CD8-positive, alpha-beta memory T cell (primary cell): ENCODE results near the gene H2BK1. TPM values are rescaled to one million over a fixed set of nuclear protein-coding genes. Genes with fewer than 3 reads are reported as not detected.
A peak's percentile ranks its signal among the peaks of the same experiment; 100 is the strongest.

Experiments used
- CTCF ChIA-PET: fragments of 350-600 bp; sonication (Branson Sonifier 250); formaldehyde crosslinking; loops from one replicate; lab custom pipeline; 2021; ENCODE audit warnings: antibody characterized with exemption; lab: Charles Lee
- POLR2A ChIA-PET: fragments of 350-600 bp; sonication (Branson Sonifier 250); formaldehyde crosslinking; loops from one replicate; lab custom pipeline; 2021; ENCODE audit warnings: antibody characterized with exemption; lab: Charles Lee
- DNase-seq, 5 donors: peaks; one replicate each; pipeline versions ENCODE4 v3.0.0 to v3.0.0-alpha.2; 2020 to 2022; ENCODE audit warnings: mixed read lengths in 1 of 5
- H3K27ac ChIP-seq: one replicate; pipeline ENCODE4 v1.7.0; 2013; ENCODE audit warnings: low read depth, mild to moderate bottlenecking, low read length, moderate library complexity
- H3K27me3 ChIP-seq: 2 replicates; pipeline ENCODE4 v1.7.0; 2013; ENCODE audit warnings: low read length, mild to moderate bottlenecking; ENCODE audit not compliant: insufficient read depth, poor library complexity, severe bottlenecking
- H3K36me3 ChIP-seq: 2 replicates; pipeline ENCODE4 v1.7.0; 2013; ENCODE audit warnings: mild to moderate bottlenecking, low read length, moderate library complexity; ENCODE audit not compliant: insufficient read depth
- H3K4me1 ChIP-seq: 2 replicates; pipeline ENCODE4 v1.7.0; 2013; ENCODE audit warnings: mild to moderate bottlenecking, low read length, moderate library complexity; ENCODE audit not compliant: insufficient read depth
- H3K4me3 ChIP-seq: 2 replicates; pipeline ENCODE4 v1.7.0; 2013; ENCODE audit warnings: mild to moderate bottlenecking, low read length
- H3K9me3 ChIP-seq: 2 replicates; pipeline ENCODE4 v1.7.0; 2013; ENCODE audit warnings: mild to moderate bottlenecking, low read length
- H3K27ac Mint-ChIP-seq, 8 donors: one replicate each; pipeline ENCODE4 v1.8.0; 2020 to 2021; ENCODE audit warnings: mixed read lengths in 8 of 8, mild to moderate bottlenecking in 6 of 8, inconsistent platforms in 3 of 8, moderate library complexity in 3 of 8
- H3K27me3 Mint-ChIP-seq, 2 donors: one replicate each; pipeline ENCODE4 v1.8.0; 2020 to 2021; ENCODE audit warnings: mixed read lengths in 2 of 2, mild to moderate bottlenecking in 1 of 2, moderate library complexity in 1 of 2
- H3K36me3 Mint-ChIP-seq, 3 donors: one replicate each; pipeline ENCODE4 v1.8.0; 2020 to 2021; ENCODE audit warnings: mixed read lengths in 3 of 3, inconsistent platforms in 1 of 3, mild to moderate bottlenecking in 1 of 3
- H3K4me1 Mint-ChIP-seq, 3 donors: one replicate each; pipeline ENCODE4 v1.8.0; 2020 to 2021; ENCODE audit warnings: mixed read lengths in 3 of 3, inconsistent platforms in 1 of 3, mild to moderate bottlenecking in 1 of 3
- H3K4me3 Mint-ChIP-seq, 7 donors: one replicate each; pipeline ENCODE4 v1.8.0; 2020 to 2021; ENCODE audit warnings: mixed read lengths in 7 of 7, mild to moderate bottlenecking in 6 of 7, moderate library complexity in 4 of 7, inconsistent platforms in 2 of 7
- H3K9me3 Mint-ChIP-seq, 5 donors: one replicate each; pipeline ENCODE4 v1.8.0; 2020 to 2022; ENCODE audit warnings: mixed read lengths in 5 of 5, mild to moderate bottlenecking in 3 of 5, moderate library complexity in 2 of 5, inconsistent platforms in 1 of 5
- polyA plus RNA-seq: library from polyadenylated mRNA; unstranded; fragments of 300-500 nt; fragmentation: Illumina TruSeq; gene quantifications from one replicate; pipeline ENCODE4 v1.2.3, GENCODE V29; 2021
- total RNA-seq, 2 experiments: library from RNA; stranded (reverse); gene quantifications; one replicate each; pipeline ENCODE4 v1.2.3, GENCODE V29; 2021

Gene H2BK1
- total and polyA plus RNA-seq, 3 experiments from 2014 or later = 0.57 TPM; not detected in 2

DNA sequence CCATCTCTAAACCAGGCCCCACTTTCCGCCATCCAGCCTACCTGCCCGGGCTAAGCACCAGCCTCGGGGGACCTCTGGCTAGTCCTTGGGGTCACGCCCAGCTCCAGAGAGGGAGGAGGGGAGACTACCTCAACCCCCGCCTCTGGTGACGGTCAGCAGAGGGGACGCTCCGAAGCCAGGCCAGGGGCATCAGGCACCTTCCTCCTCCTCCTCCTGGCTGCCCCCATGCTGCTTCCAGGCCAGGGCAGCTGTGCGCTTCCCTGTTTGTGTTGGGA, 42.2 kb upstream of the H2BK1 start:
- ChIA-PET CTCF (no interaction called here), POLR2A (no interaction called here)
- H3K4me3 Mint-ChIP-seq = peak overlapping the region; percentile 63 to 82 (median 72)
- no peak for DNase-seq
- peaks cover 31 to 37% of the 10 kb centered on the region in 2 donors for H3K27me3 Mint-ChIP-seq
- peaks cover 10% of the 10 kb centered on the region for H3K27me3 ChIP-seq
- peaks cover 12% of the 10 kb centered on the region for H3K4me1 ChIP-seq
- peak overlapping the region in 1 of 8 donors; percentile 81 for H3K27ac Mint-ChIP-seq
- H3K4me3 ChIP-seq = no peak overlapping the region
- H3K36me3 Mint-ChIP-seq = no peaks in the 10 kb centered on the region
- peaks cover 24 to 40% (median 25%) of the 10 kb centered on the region in 3 donors for H3K4me1 Mint-ChIP-seq
- H3K9me3 ChIP-seq = no peaks in the 10 kb centered on the region
- H3K9me3 Mint-ChIP-seq = no peaks in the 10 kb centered on the region
- no peak overlapping the region for H3K27ac ChIP-seq
- H3K36me3 ChIP-seq = no peaks in the 10 kb centered on the region

DNA sequence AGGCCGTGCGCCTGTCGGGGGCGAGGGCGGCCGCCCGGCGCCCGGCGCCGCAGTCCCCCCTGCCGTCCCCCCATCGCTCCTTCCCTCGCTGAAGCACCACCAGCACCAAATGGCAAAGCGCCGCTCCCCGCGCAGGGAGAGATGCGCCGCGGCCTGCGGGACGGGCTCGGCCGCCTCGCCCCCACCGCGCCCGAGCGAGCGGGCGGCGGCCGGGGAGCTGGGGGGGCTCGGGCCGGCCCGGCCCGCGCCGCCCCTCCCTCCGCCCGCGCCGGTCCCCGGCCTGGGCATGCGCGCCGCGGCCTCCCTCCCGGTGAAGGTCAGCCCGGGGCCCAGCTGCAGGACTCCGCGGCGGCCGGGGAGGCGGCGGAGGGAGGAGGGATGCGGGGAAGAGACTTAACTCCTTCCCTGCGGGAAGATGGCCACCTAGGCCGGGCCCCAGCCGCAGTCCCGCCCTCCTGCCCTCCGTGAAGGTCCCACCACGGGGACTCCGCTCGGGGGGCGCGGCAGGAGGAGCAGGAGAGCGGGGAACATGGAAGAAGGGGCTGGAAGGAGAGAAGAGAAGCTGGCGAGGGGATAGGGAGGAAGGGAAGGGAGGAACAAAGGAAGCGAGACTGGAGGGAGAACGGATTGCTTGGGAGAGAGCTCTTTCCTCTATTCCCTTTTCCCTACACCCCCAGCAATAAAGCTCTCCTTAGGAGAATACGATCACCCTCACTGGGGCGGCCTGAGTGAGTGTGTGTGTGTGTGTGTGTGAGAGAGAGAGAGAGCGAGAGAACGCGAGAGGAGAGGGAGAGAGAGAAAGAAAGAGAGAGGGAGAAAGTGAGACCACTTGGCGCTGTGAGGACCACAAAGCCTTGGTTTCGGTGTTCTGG, 41.6 kb upstream of the H2BK1 start:
- Histone ChIP-seq H3K4me1 (peaks cover 16% of the 10 kb centered on the region), H3K4me3 (no peak overlapping the region), H3K36me3 (no peaks in the 10 kb centered on the region), H3K27ac (no peak overlapping the region), H3K9me3 (no peaks in the 10 kb centered on the region), H3K27me3 (peaks cover 15% of the 10 kb centered on the region)
- Mint-ChIP-seq H3K4me1 (peaks cover 24 to 44% (median 26%) of the 10 kb centered on the region in 3 donors), H3K9me3 (no peaks in the 10 kb centered on the region), H3K27me3 (peaks cover 35 to 37% of the 10 kb centered on the region in 2 donors), H3K27ac (peak overlapping the region in 4 of 8 donors; percentile 48 to 81 (median 60)), H3K4me3 (peak overlapping the region; percentile 63 to 82 (median 72)), H3K36me3 (no peaks in the 10 kb centered on the region)
- ChIA-PET POLR2A (no interaction called here), CTCF (interaction anchor here (0.9 kb wide), 1 partner anchor 52 kb away, joined by 3 read pairs; no protein-coding TSS in a partner anchor)
- DNase-seq = peak in 1 of 5 donors; percentile 15

DNA sequence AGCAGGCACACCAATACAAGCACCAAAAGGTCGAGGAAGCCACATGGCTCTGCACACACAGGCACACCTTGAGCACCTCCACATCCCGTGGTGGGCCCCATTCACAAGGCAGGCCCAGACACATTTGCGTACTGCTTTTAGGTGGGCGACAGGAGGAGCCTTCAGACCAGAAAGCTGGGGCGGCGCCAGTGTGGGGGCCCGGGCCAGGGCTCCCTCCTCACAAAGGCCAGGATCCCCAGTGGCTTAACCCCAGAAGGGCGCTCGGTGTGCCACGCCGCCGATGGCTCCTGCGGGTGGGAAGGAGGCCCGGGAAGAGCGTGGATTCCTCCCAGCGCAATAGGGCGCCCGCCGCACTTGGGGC, 41.0 kb upstream of the H2BK1 start:
- peak in 1 of 5 donors; percentile 53 for DNase-seq

DNA sequence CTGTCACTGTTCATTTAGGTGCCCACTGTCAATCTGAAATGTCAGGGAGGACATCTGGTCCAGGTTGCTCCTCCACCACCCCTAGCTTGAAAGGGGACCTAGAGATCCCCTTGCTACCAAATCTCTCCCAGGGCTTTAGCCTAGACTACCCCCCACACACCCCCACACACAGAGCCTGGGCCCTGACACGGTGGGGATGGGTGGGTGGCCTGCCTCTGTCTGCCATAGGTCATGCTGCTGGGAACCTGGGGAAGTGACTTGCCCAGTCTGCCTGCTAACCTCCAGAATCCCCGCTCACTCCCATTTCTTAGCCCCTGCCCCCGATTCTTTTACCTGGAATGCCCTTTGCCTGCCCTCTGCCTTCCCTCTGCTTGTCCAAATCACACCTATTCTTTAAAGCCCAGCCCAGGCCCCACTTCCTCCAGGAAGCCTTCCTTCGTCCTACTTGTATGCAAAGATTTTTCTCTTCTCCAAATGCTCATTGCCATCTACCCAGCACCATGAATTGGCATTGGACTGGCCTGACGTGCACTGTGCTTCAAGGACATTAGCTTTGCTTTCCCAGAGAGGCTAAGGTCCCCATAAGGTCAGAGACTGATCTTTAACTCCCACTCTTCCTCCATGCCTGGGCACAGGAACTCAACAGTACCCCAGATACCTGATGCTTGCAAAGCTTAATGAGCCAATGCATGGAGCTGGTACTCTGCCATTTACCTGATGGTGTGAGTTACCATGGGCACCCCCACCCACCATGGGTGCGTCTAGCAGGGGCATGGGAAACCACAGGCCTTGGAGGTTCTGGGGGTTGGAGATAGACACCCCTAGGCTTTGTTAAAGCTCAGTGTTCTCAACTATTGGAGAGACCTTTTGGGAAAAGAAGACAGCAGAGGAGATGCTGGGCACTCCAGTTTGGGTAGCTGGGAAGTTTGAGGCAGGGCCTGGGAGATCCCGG, 40.2 kb upstream of the H2BK1 start:
- peaks cover 34 to 42% of the 10 kb centered on the region in 2 donors for H3K27me3 Mint-ChIP-seq

More for the DNA sequence above, 41.0 kb upstream of the H2BK1 start:
- no peak overlapping the region for H3K27ac ChIP-seq
- POLR2A ChIA-PET = no interaction called here
- peaks cover 21% of the 10 kb centered on the region for H3K27me3 ChIP-seq
- no peaks in the 10 kb centered on the region for H3K36me3 ChIP-seq
- CTCF ChIA-PET = interaction anchor here (0.9 kb wide), 1 partner anchor 53 kb away, joined by 3 read pairs; no protein-coding TSS in a partner anchor
- peaks cover 16% of the 10 kb centered on the region for H3K4me1 ChIP-seq
- peaks cover 36 to 37% of the 10 kb centered on the region in 2 donors for H3K27me3 Mint-ChIP-seq
- H3K27ac Mint-ChIP-seq = peak overlapping the region in 2 of 8 donors; percentile 21 to 65
- no peaks in the 10 kb centered on the region for H3K9me3 ChIP-seq
- no peaks in the 10 kb centered on the region for H3K9me3 Mint-ChIP-seq
- no peak overlapping the region for H3K4me3 ChIP-seq
- peaks cover 24 to 46% (median 26%) of the 10 kb centered on the region in 3 donors for H3K4me1 Mint-ChIP-seq
- no peaks in the 10 kb centered on the region for H3K36me3 Mint-ChIP-seq
- H3K4me3 Mint-ChIP-seq = peak overlapping the region; percentile 52 to 84 (median 76)

DNA sequence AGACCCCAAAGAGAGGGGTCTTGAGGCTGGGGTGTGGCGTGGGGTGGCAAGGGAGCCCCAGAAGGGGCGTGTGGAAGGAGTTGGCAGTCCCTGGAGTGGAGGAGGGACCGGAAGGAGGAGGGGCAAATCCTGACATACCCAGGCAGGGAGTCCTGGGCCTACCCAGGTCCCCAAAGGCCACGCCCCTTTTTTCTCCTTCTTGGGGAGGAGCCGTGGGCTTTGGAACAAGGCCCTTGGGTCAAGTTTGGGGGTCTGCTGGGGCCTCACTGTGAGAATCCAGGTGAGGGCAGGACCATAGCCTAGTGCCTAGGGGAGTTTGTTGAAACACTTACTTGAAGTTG, 39.4 kb upstream of the H2BK1 start:
- no peaks in the 10 kb centered on the region for H3K9me3 ChIP-seq
- Mint-ChIP-seq H3K27me3 (peaks cover 31 to 38% of the 10 kb centered on the region in 2 donors), H3K27ac (no peak overlapping the region), H3K36me3 (no peaks in the 10 kb centered on the region), H3K9me3 (no peaks in the 10 kb centered on the region), H3K4me3 (peak overlapping the region; percentile 42 to 85 (median 55)), H3K4me1 (peaks cover 29 to 58% (median 33%) of the 10 kb centered on the region in 3 donors)
- peaks cover 34% of the 10 kb centered on the region for H3K27me3 ChIP-seq
- H3K4me1 ChIP-seq = peaks cover 29% of the 10 kb centered on the region
- ChIA-PET CTCF (no interaction called here), POLR2A (no interaction called here)
- H3K27ac ChIP-seq = no peak overlapping the region
- no peak overlapping the region for H3K4me3 ChIP-seq
- DNase-seq = peak in 1 of 5 donors; percentile 35
- H3K36me3 ChIP-seq = no peaks in the 10 kb centered on the region

More for the DNA sequence above, 40.2 kb upstream of the H2BK1 start:
- Mint-ChIP-seq H3K4me1 (peaks cover 28 to 53% (median 30%) of the 10 kb centered on the region in 3 donors), H3K36me3 (no peaks in the 10 kb centered on the region), H3K4me3 (peak overlapping the region; percentile 52 to 84 (median 76)), H3K9me3 (no peaks in the 10 kb centered on the region), H3K27ac (peak overlapping the region in 3 of 8 donors; percentile 8 to 65 (median 55))
- H3K9me3 ChIP-seq = no peaks in the 10 kb centered on the region
- ChIA-PET CTCF (interaction anchor here (0.9 kb wide), 2 partner anchors 14 to 54 kb away, joined by 3 read pairs; no protein-coding TSS in a partner anchor), POLR2A (no interaction called here)
- peaks cover 22% of the 10 kb centered on the region for H3K4me1 ChIP-seq
- H3K27ac ChIP-seq = no peak overlapping the region
- peak in 1 of 5 donors; percentile 37 for DNase-seq
- H3K27me3 ChIP-seq = peaks cover 27% of the 10 kb centered on the region
- H3K4me3 ChIP-seq = no peak overlapping the region
- no peaks in the 10 kb centered on the region for H3K36me3 ChIP-seq

GRCh38 chr7:151249034-151249731, 38.9 kb upstream of the H2BK1 start:
- Histone ChIP-seq H3K9me3 (no peaks in the 10 kb centered on the region), H3K4me1 (peaks cover 34% of the 10 kb centered on the region), H3K36me3 (no peaks in the 10 kb centered on the region), H3K4me3 (no peak overlapping the region), H3K27me3 (peaks cover 35% of the 10 kb centered on the region), H3K27ac (no peak overlapping the region)
- no peaks in the 10 kb centered on the region for H3K36me3 Mint-ChIP-seq
- ChIA-PET POLR2A (no interaction called here), CTCF (no interaction called here)
- H3K4me3 Mint-ChIP-seq = peak overlapping the region; percentile 42 to 90 (median 56)
- DNase-seq = peak in 2 of 5 donors; percentile 24 to 40
- H3K9me3 Mint-ChIP-seq = no peaks in the 10 kb centered on the region
- peaks cover 27 to 38% of the 10 kb centered on the region in 2 donors for H3K27me3 Mint-ChIP-seq
- H3K27ac Mint-ChIP-seq = peak overlapping the region in 3 of 8 donors; percentile 17 to 85 (median 67)
- peaks cover 34 to 63% (median 38%) of the 10 kb centered on the region in 3 donors for H3K4me1 Mint-ChIP-seq

- POLR2A ChIA-PET = no interaction called here
Measured at GRCh38 chr7:151248346-151249033, 38.2 kb upstream of the H2BK1 start, which contains the start of gene SMARCD3. SMARCD3 (minus strand) TSS chr7:151248694; CDS start chr7:151248562, 132 bp downstream.

More at GRCh38 chr7:151248346-151249033, 38.2 kb upstream of the H2BK1 start, which contains the start of gene SMARCD3:
- Histone ChIP-seq H3K9me3 (no peaks in the 10 kb centered on the region), H3K27ac (no peak within 1 kb of the TSS), H3K27me3 (peaks cover 35% of the 10 kb centered on the region), H3K4me1 (peaks cover 41% of the 10 kb centered on the region), H3K36me3 (no peaks in the 10 kb centered on the region), H3K4me3 (peak within 1 kb of the TSS; percentile 43)
- H3K27ac Mint-ChIP-seq = peak within 1 kb of the TSS in 4 of 8 donors; percentile 33 to 85 (median 66)
- peak in 3 of 5 donors; percentile 24 to 53 (median 39) for DNase-seq
- peaks cover 41 to 70% (median 45%) of the 10 kb centered on the region in 3 donors for H3K4me1 Mint-ChIP-seq
- no peaks in the 10 kb centered on the region for H3K36me3 Mint-ChIP-seq
- no peaks in the 10 kb centered on the region for H3K9me3 Mint-ChIP-seq
- CTCF ChIA-PET = interaction anchor here (1.0 to 1.7 kb wide), 4 partner anchors 9 to 79 kb away, joined by 3 to 7 read pairs (median 4); no protein-coding TSS in a partner anchor
- H3K27me3 Mint-ChIP-seq = peaks cover 25 to 34% of the 10 kb centered on the region in 2 donors
- H3K4me3 Mint-ChIP-seq = peak within 1 kb of the TSS; percentile 81 to 92 (median 84)
